GM19025 (cell line): ENCODE data around the gene AK9.
"Not testable (repeated sequence)": the region's sequence is repeated elsewhere in the genome, so short reads cannot be mapped to it uniquely, and the experiment has no call there.

Source experiments
- ATAC-seq: cut with Tn5 transposase; IDR thresholded peaks from one replicate; pipeline ENCODE4 v1.9.1; 2021; ENCODE audit warnings: mild to moderate bottlenecking, low read depth, moderate library complexity; ENCODE audit not compliant: unreplicated experiment

The AK9 gene

DNA sequence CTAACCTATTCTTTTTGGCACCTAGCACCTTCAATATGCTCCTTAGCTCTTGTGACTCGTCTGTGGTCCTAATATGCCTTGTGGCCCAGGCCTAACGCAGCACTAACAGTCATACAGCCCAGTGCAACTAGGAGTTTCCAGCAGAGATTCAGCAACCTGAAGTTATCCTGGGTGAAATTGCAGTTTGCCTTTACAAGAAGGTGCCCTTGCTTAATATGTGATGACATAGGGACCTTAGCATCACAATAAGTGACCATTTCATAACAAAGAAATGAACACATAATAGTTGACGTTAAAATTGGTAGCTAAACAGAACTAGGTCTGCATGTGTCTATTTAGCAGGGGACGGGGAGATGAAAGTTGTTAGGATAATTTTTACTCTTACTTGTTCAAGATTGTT is 10.2 kb upstream of the AK9 start:
- no peak for ATAC-seq

DNA sequence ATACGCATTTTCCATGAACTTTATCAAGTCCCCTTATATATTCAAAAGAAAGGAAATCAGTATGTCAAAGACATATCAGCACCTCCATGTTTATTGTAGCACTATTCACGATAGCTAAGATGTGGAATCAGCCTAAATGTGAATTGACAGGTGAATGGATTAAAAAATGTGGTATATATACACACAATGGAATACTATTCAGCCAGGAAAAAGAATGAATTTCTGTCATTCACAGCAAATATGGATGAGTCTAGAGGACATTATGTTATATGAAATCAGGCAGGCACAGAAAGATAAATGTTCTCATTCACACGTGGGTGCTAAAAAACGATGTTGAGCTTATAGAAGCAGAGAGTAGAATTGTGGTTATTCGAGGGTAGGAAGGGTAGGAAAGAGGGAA is 5.4 kb upstream of the AK9 start:
- no peak for ATAC-seq

GRCh38 chr6:109695468-109695867 is 4.5 kb upstream of the AK9 start:
- no peak for ATAC-seq

- no peak for ATAC-seq
Measured at GRCh38 chr6:109693111-109693510, 2.1 kb upstream of the AK9 start.

- peak; percentile 31 for ATAC-seq
Measured at GRCh38 chr6:109690373-109690736, 647 bp downstream of the AK9 start.

DNA sequence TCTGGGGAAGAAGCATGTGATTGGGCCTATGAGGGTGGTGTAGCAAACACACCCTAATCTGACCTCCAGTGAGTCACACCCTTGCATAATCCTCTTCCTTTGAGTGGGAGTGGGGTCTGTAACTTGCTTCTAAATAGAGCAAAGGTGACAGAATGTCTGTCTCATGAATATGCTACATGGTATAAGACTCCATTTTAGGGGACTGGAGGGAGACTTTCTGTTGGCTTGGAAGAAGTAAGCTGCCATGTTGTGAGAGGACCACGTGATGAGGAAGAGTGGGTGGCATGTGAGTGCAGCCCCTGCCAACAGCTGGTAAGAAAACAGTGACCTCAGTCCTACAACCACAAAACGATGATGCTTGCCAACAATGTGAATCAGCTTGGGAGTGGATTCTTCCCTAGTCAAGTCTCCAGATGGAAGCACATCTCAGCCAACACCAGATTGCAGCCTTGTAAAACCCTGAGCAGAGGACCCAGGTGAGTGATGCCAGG is 3.7 kb downstream of the AK9 start:
- no peak for ATAC-seq

DNA sequence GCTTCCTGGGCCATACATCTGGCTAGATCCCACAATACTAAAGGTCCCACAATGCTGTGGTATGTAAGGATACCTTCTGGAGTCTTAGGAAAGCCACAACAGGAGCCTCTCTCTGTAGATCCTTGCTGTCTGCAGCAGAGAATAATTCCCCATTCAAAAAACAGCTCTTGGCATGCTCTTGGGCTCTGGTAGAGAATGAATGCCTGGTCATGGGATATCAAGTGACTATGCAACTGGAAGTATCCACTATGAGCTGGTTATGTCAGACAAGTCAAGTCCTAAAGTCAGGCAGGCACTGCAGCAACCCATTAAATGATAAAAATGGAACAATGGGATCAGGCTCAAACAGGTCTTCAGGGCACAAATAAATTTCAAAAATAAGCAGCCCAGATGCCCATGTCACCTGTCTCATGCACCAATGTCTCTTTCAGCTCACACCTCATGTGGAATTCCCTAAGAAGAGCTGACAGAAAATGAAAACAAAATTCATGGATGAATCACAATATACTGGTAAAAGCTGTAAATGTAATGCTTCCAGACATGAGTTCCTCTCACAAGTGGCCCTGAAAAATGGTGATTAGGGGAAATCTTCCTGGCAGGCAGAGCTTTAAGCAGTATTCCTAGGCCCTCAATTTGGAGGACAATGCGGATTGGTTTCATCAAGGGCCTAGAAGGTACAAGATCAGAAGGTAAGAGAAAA is 4.3 kb downstream of the AK9 start:
- no peak for ATAC-seq

- ATAC-seq, result not testable (repeated sequence)
Measured at GRCh38 chr6:109678661-109679505, 12.1 kb downstream of the AK9 start.

GRCh38 chr6:109678240-109678639 is 12.8 kb downstream of the AK9 start:
- no peak for ATAC-seq

- no peak for ATAC-seq
Measured at GRCh38 chr6:109676724-109677123, 14.3 kb downstream of the AK9 start.

GRCh38 chr6:109672839-109673238 is 18.2 kb downstream of the AK9 start:
- ATAC-seq, result no peak

DNA sequence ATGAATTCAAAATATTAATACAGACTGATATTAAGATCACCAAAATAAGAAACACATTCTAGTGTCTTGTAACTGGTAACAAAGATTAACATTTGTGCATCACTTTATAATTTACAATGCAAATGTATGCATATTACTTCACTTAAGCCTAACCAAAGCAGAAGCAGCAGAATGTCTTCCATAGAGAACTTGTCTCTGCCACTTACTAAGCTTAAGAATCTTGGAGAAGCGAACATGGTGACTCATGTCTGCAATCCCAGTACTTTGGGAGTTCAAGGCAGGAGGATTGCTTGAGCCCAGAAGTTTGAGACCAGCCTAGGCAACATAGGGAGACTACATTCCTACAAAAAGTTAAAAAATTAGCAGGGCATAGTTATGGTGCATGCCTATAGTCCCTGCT is 18.8 kb downstream of the AK9 start:
- ATAC-seq, result no peak

GRCh38 chr6:109671733-109672132 is 19.3 kb downstream of the AK9 start:
- ATAC-seq, result no peak

DNA sequence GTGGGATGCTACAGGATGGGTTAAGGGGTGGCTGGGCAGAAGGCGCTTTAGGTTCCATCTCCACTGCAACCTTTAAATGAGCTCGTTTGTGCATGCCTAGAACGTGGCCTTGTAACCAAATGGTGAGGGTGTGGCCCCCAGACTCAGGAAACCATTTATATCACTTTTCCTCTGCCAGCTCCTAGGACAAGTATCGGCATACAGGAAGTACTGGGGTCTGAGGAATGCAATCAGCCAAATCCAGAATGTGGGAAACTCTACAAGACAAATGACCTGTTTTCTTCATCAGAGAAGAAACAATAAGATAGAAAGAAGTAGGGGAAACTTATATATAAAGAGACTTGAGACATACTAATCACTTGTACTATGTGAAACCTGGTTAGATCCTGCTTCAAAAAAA is 21.2 kb downstream of the AK9 start:
- no peak for ATAC-seq

DNA sequence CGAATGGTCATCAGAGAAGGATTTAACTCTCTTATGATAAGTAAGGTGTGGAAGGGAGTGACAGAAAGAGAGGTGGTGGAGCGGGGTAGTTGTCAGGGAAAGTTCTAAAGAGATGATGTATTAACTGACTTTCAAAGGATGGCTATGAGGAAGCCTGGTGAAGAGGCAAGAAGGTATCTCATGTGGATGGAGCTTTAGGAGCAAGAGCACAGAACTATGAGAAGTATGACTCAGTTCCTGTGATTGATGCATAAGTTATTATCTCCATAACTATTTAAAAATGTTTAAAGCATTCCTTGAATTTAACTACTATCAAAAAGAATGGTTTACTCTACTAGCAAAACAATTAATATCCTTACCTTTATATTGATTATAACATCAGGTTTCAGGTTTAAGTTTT is 28.8 kb downstream of the AK9 start:
- ATAC-seq, result no peak

DNA sequence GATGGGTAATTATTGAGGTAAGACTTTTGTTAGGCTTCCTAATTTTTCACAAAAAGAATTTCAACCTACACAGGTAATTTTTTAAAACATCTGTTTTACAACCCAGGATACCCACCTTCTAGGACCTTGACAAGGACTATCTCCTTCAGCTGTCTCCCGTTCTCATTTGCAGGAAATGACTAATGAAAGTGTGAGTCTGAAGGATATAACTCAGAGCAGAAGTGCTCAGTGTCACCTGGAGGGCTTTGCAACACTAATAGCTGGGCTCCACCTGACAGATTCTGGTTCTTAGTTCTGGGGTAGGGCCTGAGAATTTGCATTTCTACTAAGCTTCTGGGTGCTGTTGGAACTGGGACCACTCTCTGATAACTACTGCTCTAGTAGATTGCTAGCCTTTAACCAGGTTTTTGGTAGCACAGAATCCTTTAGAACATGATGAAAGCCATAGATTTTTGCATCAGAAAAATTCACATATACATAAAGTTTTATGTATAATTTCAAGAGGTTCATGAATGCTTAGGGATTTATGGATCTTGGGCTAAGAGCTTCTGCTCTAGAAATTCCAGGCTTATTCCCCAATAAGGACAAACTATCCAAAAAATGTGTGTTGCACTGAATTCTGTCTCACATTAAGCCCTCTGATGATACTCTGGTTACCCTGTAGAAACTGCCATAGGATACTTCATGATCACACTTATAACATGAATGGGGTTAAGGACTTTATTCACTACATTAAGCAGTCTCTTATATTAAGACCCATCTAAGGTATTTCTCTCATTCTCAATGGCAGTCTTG is 30.3 kb downstream of the AK9 start:
- no peak for ATAC-seq

- ATAC-seq, result no peak
Measured at GRCh38 chr6:109655761-109656262, 35.2 kb downstream of the AK9 start.

- no peak for ATAC-seq
Measured at GRCh38 chr6:109653264-109653663, 37.7 kb downstream of the AK9 start.

GRCh38 chr6:109644131-109644530 is 46.9 kb downstream of the AK9 start:
- no peak for ATAC-seq

- ATAC-seq, result no peak
Measured at GRCh38 chr6:109632405-109632804, 58.6 kb downstream of the AK9 start.

DNA sequence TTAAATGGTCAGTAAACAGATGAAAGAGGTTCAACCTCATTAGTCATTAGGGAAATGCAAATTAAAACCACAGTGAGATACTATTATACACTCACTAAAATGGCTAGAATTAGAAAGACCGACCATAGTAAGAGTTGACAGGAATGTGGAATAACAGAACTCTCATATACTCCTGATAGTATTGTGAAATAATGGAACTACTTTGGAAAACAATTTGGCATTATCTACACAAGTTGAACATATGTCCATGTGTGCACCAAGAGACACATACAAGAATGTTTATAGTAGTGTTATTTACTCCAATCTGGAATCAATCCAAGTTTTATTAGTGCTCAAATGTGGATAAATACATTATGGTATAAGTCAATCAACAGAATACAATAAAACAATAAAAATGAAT is 59.6 kb downstream of the AK9 start:
- no peak for ATAC-seq
